DOHH2 (cell line): ENCODE data around the gene ACHE.
A peak's percentile ranks its signal among the peaks of the same experiment; 100 is the strongest.

Experiments
- H3F3A ChIP-seq: fragments of 200-600 bp; sonication (generic), shearing (Covaris generic); 2 replicates; pipeline ENCODE4 v1.6.0; 2016; ENCODE audit warnings: antibody characterized with exemption, mild to moderate bottlenecking; ENCODE audit not compliant: control insufficient read depth, insufficient read depth
- H3K27ac ChIP-seq: fragments of 200-600 bp; sonication (generic); 2 replicates; pipeline ENCODE4 v1.5.1; 2014; ENCODE audit warnings: low read depth, mild to moderate bottlenecking, low read length, moderate library complexity
- H3K27me3 ChIP-seq: fragments of 200-600 bp; sonication (generic); 2 replicates; pipeline ENCODE4 v1.6.1; 2014; ENCODE audit warnings: mild to moderate bottlenecking, low read length, mixed read lengths; ENCODE audit not compliant: control insufficient read depth
- H3K36me3 ChIP-seq: fragments of 200-600 bp; sonication (generic); 2 replicates; pipeline ENCODE4 v1.6.1; 2014; ENCODE audit warnings: mild to moderate bottlenecking, low read length, moderate library complexity, mixed read lengths; ENCODE audit not compliant: control insufficient read depth
- H3K4me1 ChIP-seq: fragments of 200-600 bp; sonication (generic); 2 replicates; pipeline ENCODE4 v1.6.1; 2014; ENCODE audit warnings: mild to moderate bottlenecking, low read length, mixed read lengths; ENCODE audit not compliant: control insufficient read depth
- H3K4me2 ChIP-seq: fragments of 200-600 bp; sonication (generic); 2 replicates; pipeline ENCODE4 v1.6.0; 2014; ENCODE audit warnings: mild to moderate bottlenecking, low read length, moderate library complexity
- H3K4me3 ChIP-seq: fragments of 200-600 bp; sonication (generic); 2 replicates; pipeline ENCODE4 v1.5.1; 2014; ENCODE audit warnings: mild to moderate bottlenecking, low read length, mixed read lengths
- H3K79me2 ChIP-seq: fragments of 200-600 bp; sonication (generic); 2 replicates; pipeline ENCODE4 v1.6.1; 2014; ENCODE audit warnings: mild to moderate bottlenecking, low read length, mixed read lengths; ENCODE audit not compliant: control insufficient read depth
- H3K9me2 ChIP-seq: fragments of 200-600 bp; sonication (generic); replicated peaks from 2 replicates; pipeline ENCODE4 v1.6.1; 2014; ENCODE audit warnings: mild to moderate bottlenecking, low read length, mixed read lengths; ENCODE audit not compliant: control insufficient read depth
- H3K9me3 ChIP-seq: fragments of 200-600 bp; sonication (generic); 2 replicates; pipeline ENCODE4 v1.6.1; 2014; ENCODE audit warnings: antibody characterized with exemption, low read length, mixed read lengths; ENCODE audit not compliant: control insufficient read depth, insufficient read depth
- H4K20me1 ChIP-seq: fragments of 200-600 bp; sonication (generic); 2 replicates; pipeline ENCODE4 v1.6.0; 2014; ENCODE audit warnings: low read depth, mild to moderate bottlenecking, antibody characterized with exemption, low read length, moderate library complexity; ENCODE audit not compliant: control insufficient read depth, insufficient read depth
- EZH2phosphoT487 ChIP-seq: fragments of 200-600 bp; sonication (generic); IDR thresholded peaks from 2 replicates; pipeline ENCODE4 v1.6.1; 2017; ENCODE audit warnings: borderline replicate concordance, mild to moderate bottlenecking, antibody characterized with exemption, low read length, moderate library complexity, mixed read lengths
- TF ChIP-seq, protein P1 (sequence below): fragments of 200-600 bp; sonication (generic); IDR thresholded peaks from one replicate; pipeline ENCODE4 v1.5.1; 2014; ENCODE audit warnings: antibody characterized with exemption, mild to moderate bottlenecking, low read depth, low read length; ENCODE audit not compliant: poor library complexity, severe bottlenecking

Gene ACHE

DNA sequence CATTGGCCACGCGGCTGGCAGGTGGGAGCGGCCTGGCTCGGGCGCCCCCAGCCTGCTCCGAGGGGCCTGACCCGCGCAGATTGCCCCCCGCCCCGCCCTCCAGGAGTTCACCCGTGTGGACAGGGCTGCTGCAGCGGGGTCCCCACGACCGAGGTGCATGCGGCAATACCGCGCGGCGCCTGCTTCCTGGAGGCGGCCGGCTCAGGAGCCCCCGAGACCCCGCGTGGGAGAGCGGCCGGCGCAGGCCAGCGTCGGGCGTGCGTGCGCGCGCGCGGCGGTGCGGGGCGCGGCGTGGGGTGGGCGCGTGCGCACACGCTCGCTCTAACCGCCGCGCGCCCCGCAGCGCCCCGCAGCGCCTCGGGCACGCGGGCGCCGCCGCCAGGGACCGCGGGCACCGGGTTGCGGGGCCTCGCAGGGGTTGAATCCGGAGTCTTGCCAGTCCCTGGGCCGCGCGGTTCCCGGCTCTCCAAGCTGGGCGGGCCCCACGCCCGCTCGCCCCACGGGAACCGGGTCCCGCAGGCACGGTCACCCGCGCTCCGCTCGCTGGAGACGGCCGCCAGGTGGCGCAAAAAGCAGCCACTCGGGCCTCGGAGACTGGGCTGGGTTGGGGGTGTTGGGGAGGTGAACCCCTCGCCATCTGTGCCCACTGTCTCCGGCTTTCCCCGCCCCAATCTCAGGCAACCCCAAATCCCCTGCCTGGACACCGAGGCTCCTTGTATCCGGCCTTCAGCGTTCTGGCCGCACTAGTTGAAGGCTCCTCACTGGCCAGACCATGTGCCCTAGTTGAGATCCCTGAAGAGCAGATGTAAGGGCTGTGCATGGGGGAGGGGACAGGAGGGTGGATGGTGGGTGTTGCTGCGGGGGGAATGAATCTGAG lies 1.3 kb upstream of the ACHE start:
- Histone ChIP-seq H3K9me3 (no peaks in the 10 kb centered on the region), H4K20me1 (no peaks in the 10 kb centered on the region), H3K9me2 (no peaks in the 10 kb centered on the region), H3K36me3 (no peaks in the 10 kb centered on the region), H3K79me2 (no peaks in the 10 kb centered on the region), H3K4me2 (peak overlapping the region; percentile 17; the same call in 1 of the 2 replicates), H3K27me3 (peaks cover 46% of the 10 kb centered on the region), H3K4me1 (peaks cover 15% of the 10 kb centered on the region), H3K4me3 (no peak overlapping the region), H3F3A (no peaks in the 10 kb centered on the region), H3K27ac (no peak overlapping the region)
- TF ChIP-seq EZH2phosphoT487 = no peak
- TF ChIP-seq, protein P1, sequence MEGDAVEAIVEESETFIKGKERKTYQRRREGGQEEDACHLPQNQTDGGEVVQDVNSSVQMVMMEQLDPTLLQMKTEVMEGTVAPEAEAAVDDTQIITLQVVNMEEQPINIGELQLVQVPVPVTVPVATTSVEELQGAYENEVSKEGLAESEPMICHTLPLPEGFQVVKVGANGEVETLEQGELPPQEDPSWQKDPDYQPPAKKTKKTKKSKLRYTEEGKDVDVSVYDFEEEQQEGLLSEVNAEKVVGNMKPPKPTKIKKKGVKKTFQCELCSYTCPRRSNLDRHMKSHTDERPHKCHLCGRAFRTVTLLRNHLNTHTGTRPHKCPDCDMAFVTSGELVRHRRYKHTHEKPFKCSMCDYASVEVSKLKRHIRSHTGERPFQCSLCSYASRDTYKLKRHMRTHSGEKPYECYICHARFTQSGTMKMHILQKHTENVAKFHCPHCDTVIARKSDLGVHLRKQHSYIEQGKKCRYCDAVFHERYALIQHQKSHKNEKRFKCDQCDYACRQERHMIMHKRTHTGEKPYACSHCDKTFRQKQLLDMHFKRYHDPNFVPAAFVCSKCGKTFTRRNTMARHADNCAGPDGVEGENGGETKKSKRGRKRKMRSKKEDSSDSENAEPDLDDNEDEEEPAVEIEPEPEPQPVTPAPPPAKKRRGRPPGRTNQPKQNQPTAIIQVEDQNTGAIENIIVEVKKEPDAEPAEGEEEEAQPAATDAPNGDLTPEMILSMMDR = peak; percentile 85

DNA sequence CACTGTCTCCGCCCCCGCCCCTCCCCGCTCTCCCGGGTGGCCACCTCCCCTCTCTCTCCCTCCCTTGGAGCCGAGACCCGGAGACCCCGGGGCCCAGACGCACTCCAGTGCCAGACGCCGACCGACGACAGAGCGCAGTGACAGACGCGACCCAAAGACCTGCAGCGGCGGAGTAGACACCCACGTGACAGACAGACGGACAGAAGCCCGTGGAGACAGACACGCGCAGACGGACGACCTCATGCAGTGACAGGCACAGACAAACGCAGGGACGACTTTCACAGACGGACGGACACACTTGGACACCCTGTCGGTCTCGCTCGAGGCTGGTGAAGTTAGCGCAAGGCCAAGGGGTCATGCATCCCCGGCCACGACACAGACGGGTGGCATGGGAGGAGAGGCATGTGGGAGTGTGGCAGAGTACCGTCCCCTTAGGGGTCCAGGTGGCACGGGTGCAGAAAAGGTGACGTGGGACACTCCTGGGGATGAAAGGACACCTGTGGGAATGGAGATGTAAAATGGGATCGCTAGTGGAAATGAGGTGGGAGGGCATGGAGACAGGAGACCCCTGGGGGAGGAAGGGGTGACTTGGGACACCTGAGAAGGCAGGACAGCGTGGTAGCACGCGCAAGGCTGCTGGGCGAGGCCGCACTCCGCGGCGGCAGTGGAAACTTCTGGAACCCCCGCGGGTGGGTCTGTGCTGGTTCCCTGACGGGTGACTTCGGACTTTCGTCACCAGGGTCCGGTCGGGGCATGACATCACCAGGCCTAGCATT lies 456 bp upstream of the ACHE start:
- Histone ChIP-seq H3K4me3 (no peak overlapping the region), H3K27ac (no peak overlapping the region)

DNA sequence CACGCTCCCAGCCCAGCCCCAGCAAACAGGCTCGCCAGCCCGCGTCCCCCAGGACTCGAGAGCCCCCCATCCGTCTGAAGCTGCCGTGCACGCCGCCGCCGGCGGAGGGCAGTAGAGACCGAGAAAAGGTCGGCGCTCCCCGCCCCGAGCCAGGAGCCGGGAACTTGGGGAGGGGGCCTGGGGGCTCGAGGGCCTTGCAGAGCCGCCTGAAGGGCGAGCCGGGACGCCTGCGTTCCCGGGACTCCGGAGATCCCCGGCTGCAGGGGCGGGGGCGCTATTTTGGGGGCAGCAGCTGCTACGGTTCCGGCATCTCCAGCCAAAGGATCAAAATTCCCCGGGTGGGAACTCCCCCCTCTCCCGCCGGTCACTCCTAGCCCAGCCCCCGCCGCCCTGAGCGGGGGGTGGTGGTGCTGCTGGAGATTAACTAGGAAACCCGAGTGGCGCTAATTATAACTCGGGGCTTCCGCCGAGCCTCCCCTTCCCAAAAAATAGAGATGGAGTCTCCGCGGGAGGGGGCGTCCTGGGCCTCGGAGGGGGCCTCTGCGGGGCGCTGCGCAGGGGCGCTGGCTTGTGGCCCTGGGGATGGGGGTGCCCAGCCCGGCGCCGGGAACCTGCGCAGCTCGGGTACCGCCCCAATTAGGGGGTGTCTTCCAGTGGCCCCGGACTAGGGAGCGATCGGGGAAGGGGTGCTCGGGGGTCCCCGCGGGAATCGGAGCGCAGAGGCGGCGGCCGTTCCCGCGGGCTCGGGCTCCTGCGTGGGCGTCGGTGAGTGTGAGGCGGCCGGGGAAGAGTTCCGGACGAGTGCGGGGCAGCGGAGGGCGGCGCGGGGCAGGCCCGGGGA lies 608 bp downstream of the ACHE start:
- Histone ChIP-seq H3K36me3 (no peaks in the 10 kb centered on the region), H4K20me1 (no peaks in the 10 kb centered on the region), H3K4me1 (peaks cover 25% of the 10 kb centered on the region), H3K9me2 (no peaks in the 10 kb centered on the region), H3K4me3 (peak overlapping the region; percentile 21), H3K27me3 (peaks cover 56% of the 10 kb centered on the region), H3K27ac (no peak overlapping the region), H3K79me2 (no peaks in the 10 kb centered on the region), H3F3A (peaks cover 4% of the 10 kb centered on the region; the same call in 1 of the 2 replicates), H3K9me3 (no peaks in the 10 kb centered on the region), H3K4me2 (peak overlapping the region; percentile 54)
- TF ChIP-seq, protein P1 = peak; percentile 97
- TF ChIP-seq EZH2phosphoT487 = peak; percentile 97; the same call in 1 of the 2 replicates

More for the DNA sequence above, 456 bp upstream of the ACHE start:
- peak overlapping the region; percentile 16; the same call in 1 of the 2 replicates for H3K4me2 ChIP-seq
- H3K9me2 ChIP-seq = no peaks in the 10 kb centered on the region
- H3K9me3 ChIP-seq = no peaks in the 10 kb centered on the region
- H3F3A ChIP-seq = peaks cover 4% of the 10 kb centered on the region; the same call in 1 of the 2 replicates
- TF ChIP-seq EZH2phosphoT487 = peak; percentile 86; the same call in 1 of the 2 replicates
- TF ChIP-seq, protein P1 = no peak
- no peaks in the 10 kb centered on the region for H3K79me2 ChIP-seq
- no peaks in the 10 kb centered on the region for H3K36me3 ChIP-seq
- peaks cover 53% of the 10 kb centered on the region for H3K27me3 ChIP-seq
- H4K20me1 ChIP-seq = no peaks in the 10 kb centered on the region
- H3K4me1 ChIP-seq = peaks cover 15% of the 10 kb centered on the region
